ENCODE measurements around the gene CBR1.
"Not testable (repeated sequence)": the region's sequence is repeated elsewhere in the genome, so short reads cannot be mapped to it uniquely, and the experiment has no call there.

Gene CBR1

GRCh38 chr21:36080386-36080785, 10.6 kb downstream of the CBR1 start:
- no peak for DNase-seq (ENCODE audit: low spot score)

GRCh38 chr21:36082237-36082664, 12.4 kb downstream of the CBR1 start:
- DNase-seq (ENCODE audit: low spot score): no peak

- DNase-seq (ENCODE audit: low spot score): no peak
Measured at GRCh38 chr21:36087362-36088138, 17.7 kb downstream of the CBR1 start.

GRCh38 chr21:36089946-36090345, 20.1 kb downstream of the CBR1 start:
- no peak for DNase-seq (ENCODE audit: low spot score)

- DNase-seq (ENCODE audit: low spot score): no peak
Measured at GRCh38 chr21:36092681-36093080, 22.9 kb downstream of the CBR1 start.

- no peak for DNase-seq (ENCODE audit: low spot score)
Measured at GRCh38 chr21:36093512-36093911, 23.7 kb downstream of the CBR1 start.

- no peak for DNase-seq (ENCODE audit: low spot score)
Measured at GRCh38 chr21:36096398-36097290, 26.8 kb downstream of the CBR1 start.

GRCh38 chr21:36097427-36098181, 27.8 kb downstream of the CBR1 start:
- no peak for DNase-seq (ENCODE audit: low spot score)

- no peak for DNase-seq (ENCODE audit: low spot score)
Measured at GRCh38 chr21:36098182-36098532, 28.3 kb downstream of the CBR1 start.

GRCh38 chr21:36099000-36099399, 29.2 kb downstream of the CBR1 start:
- DNase-seq (ENCODE audit: low spot score): no peak

GRCh38 chr21:36099695-36100211, 29.9 kb downstream of the CBR1 start:
- not testable (repeated sequence) for DNase-seq (ENCODE audit: low spot score)

GRCh38 chr21:36100971-36101641, 31.3 kb downstream of the CBR1 start:
- no peak for DNase-seq (ENCODE audit: low spot score)

GRCh38 chr21:36103434-36103833, 33.6 kb downstream of the CBR1 start:
- DNase-seq (ENCODE audit: low spot score): no peak

- DNase-seq (ENCODE audit: low spot score): no peak
Measured at GRCh38 chr21:36104317-36105300, 34.8 kb downstream of the CBR1 start.

GRCh38 chr21:36105327-36105842, 35.6 kb downstream of the CBR1 start:
- DNase-seq (ENCODE audit: low spot score): no peak

- DNase-seq (ENCODE audit: low spot score): no peak
Measured at GRCh38 chr21:36109868-36110267, 40.0 kb downstream of the CBR1 start.

- DNase-seq (ENCODE audit: low spot score): no peak
Measured at GRCh38 chr21:36111238-36111637, 41.4 kb downstream of the CBR1 start.

- DNase-seq (ENCODE audit: low spot score): peak; percentile 86
Measured at GRCh38 chr21:36113647-36114428, 44.0 kb downstream of the CBR1 start.

- no peak for DNase-seq (ENCODE audit: low spot score)
Measured at GRCh38 chr21:36115138-36115730, 45.4 kb downstream of the CBR1 start.

Measured in LoVo (cell line).